Measurements from ENCODE around the gene NPHP4.
"Not testable (repeated sequence)": the region's sequence is repeated elsewhere in the genome, so short reads cannot be mapped to it uniquely, and the experiment has no call there.

The NPHP4 gene

DNA sequence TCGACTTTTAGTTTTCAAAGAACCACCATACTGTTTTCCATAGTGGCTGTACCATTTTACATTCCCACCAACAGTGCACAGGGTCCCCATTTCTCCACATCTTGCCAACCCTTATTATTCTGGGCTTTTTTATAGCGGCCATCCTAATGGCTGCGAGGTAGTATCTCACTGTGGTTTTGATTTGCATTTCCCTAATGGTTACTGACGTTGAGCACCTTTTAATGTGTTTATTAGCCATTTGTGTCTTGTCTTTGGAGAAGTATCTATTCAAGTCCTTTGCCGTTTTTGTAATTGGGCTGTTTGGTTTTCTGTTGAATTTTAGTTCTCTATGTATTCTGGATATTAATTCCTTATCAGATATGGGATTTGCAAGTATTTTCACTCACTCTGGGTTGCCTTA, 31.1 kb upstream of the NPHP4 start:
- no peak for DNase-seq (ENCODE audit: low spot score)

DNA sequence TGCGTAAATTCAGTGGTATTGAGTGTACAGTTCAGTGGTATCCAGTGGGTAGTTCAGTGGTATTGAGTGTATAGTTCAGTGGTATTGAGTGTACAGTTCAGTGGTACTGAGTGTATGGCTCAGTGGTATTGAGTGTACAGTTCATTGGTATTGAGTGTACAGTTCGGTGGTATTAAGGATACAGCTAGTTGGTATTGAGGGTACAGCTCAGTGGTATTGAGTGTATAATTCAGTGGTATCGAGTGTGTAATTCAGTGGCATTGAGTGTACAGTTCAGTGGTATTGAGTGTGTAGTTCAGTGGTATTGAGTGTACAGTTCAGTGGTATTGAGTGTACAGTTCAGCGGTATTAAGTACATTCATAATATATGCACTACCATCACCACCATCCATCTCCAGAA, 30.0 kb upstream of the NPHP4 start:
- no peak for DNase-seq (ENCODE audit: low spot score)

DNA sequence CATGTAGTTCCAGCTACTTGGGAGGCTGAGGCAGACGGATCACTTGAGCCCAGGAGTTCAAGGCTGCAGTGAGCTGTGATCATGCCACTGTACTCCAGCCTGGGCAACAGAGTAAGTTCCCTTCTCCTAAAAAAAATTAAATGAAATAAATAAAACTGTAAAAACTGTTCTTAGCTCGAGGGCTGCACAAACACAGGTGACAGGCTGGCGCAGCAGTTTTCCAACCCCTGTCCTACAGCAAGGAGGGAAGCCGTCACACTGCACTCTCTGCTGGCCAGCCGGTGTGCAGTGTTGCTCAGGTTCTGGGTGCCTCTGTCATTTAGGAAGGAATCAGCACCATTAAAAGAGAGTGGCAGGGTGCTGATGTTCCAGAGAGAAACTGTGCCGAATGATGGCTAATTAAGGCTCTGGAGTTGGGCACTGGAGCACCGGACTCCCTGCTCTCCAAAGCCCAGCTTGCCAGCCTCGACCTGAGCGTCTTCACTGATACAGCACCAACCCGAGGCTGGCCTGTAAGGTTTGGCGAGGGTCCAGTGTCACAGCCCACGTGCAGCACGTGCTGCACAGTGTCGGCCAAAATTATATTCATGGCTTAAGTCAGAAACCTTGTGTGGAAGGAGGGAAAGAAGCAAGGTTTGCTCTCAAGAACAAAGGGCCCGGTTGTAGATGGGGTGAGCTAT, 27.1 kb upstream of the NPHP4 start:
- no peak for DNase-seq (ENCODE audit: low spot score)

DNA sequence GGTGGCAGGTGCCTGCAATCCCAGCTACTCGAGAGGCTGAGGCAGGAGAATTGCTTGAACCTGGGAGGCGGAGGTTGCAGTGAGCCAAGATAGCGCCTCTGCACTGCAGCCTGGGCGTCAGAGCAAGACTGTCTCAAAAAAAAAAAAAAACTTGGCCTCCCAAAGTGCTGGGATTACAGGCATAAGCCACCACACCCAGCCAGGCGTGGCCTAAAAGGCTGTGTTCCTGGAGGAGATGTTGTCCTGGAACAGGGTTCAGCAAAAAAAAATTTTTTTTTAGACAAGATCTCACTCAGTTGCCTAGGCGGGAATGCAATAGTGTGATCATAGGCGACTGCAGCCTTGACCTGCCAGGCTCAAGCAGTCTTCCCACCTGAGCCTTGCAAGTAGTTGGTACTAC, 25.4 kb upstream of the NPHP4 start:
- DNase-seq (ENCODE audit: low spot score): not testable (repeated sequence)

DNA sequence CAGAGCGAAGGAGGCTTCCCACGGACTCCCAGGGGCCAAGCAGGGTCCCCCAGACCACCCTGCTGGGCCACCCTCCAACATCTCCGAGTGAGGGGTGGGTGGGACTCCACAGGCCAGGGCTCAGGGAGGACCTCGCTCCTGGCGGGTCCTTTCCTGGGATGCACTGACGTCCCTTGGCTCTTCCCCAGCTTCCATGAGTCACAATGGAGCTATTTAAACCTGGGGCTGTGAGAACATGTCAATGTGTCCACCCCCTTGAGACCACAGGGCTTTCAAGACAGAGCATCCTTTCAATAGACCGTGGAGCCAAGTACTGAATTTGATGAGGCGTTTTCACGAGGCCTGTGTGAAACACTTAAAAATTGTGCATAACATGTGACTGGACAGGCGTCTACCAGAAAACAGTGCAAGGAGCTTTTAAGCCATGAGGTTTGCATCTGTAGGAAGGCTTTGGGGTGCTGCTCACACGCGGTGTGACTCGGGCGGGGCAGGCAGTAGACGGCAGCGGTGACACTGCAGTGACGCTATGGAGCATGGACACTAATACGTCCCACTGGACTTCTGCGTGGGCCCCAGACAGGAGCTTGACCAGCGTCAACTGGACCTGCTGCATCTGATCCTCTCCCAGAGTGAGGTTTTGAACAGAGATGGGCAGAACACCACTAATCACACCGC, 24.1 kb upstream of the NPHP4 start:
- peak; percentile 99 for DNase-seq (ENCODE audit: low spot score)

DNA sequence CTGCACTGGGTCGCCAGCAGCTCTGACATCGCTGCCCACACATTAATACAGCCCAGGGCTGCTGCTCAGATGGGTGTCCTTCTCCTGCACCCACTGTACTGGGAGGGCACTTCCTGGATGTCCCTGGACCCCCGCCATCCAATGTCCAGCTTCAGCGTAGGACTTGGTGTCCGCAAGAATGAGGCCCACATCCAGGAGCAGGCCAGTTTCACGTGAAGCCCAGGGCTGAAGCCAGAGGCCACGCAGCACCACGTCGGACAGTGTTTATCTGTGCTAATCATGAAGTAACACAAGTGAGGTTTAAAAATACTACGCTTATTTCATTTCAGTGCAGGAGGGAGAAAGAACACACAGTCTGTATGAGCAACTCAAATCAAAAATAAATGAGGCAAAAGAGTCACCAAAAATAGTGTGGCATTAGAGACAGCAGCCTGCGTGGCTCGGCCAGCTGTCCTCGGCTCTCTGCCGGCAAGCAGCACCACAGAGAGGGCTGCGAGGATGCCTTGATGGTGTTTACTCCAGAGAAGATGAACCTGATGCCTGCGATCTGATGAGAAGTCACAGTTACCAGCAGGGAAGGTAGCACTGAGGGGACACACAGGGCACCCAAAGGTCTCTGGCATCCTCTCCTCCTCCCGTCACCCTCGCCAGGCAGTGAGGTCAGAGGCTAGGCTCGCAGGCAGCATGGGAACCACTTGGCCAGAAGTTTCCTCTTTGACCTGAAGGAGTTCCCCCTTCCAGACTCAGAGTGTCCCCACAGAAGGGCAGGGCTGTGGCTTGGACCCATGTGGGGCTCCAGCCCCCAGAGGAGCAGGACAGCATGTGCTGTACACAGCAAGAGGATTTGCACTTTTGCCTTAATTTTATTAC, 22.1 kb upstream of the NPHP4 start:
- DNase-seq (ENCODE audit: low spot score): no peak

DNA sequence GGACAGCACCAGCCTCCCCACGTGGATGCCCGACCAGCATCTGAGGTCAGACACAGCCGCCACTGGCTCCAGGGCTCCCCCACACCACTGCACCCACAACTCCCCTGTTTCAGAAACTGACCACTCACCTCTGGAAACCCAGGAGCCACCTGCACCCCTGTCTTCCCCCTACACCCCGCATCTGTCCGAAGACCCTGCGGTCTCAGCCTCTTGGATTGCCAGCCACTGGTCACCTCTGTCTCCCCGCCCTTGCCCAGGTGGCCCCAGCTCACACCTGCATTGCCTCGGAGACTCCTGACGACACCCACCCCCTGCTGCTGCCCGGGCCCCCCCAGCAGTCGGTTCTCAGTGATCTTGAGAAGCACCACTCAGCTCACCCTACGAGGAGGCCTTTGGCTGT, 21.3 kb upstream of the NPHP4 start:
- DNase-seq (ENCODE audit: low spot score): no peak

DNA sequence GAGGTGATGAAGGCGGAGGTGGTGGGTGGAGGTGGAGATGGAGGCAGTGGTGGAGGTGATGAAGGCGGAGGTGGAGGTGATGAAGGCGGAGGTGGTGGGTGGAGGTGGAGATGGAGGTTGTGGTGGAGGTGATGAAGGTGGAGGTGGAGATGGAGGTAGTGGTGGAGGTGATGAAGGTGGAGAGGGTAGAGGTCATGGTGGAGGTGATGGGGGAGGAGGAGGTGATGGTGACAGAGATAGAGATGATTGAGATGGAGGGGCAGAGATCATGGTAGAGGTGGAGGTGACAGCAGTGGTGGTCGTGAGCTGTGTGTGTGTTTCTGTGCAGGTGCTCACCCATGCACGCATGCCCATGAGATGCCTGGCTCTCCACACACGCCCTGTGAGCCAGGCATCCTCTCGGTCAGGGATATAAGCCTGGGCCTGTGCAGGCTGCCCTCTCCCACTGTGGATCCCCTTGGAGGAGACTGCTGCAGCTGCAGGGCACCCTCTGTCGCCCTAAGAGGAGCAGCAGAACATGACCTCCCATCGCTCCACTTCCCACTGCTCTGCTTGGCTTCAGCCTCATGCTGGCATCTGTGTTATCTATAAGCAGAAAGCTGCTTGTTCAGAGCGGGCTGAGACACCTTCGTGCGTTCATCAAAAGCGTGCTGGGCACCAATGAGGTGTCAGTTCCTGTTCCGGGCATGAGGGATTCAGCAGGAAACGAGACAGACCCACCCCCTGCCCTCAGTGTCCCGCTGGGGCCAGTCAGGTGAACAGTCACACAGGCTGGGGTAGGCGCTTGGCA, 20.5 kb upstream of the NPHP4 start:
- no peak for DNase-seq (ENCODE audit: low spot score)

DNA sequence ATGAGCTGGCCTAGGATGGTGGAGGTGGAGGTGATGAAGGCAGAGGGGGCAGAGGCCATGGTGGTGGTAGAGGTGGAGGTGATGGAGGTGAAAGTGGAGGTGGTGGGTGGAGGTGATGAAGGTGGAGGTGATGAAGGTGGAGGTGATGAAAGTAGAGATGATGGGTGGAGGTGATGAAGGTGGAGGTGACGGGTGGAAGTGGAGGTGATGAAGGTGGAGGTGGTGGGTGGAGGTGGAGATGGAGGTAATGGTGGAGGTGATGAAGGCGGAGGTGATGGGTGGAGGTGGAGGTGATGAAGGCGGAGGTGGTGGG, 19.7 kb upstream of the NPHP4 start:
- DNase-seq (ENCODE audit: low spot score): no peak

DNA sequence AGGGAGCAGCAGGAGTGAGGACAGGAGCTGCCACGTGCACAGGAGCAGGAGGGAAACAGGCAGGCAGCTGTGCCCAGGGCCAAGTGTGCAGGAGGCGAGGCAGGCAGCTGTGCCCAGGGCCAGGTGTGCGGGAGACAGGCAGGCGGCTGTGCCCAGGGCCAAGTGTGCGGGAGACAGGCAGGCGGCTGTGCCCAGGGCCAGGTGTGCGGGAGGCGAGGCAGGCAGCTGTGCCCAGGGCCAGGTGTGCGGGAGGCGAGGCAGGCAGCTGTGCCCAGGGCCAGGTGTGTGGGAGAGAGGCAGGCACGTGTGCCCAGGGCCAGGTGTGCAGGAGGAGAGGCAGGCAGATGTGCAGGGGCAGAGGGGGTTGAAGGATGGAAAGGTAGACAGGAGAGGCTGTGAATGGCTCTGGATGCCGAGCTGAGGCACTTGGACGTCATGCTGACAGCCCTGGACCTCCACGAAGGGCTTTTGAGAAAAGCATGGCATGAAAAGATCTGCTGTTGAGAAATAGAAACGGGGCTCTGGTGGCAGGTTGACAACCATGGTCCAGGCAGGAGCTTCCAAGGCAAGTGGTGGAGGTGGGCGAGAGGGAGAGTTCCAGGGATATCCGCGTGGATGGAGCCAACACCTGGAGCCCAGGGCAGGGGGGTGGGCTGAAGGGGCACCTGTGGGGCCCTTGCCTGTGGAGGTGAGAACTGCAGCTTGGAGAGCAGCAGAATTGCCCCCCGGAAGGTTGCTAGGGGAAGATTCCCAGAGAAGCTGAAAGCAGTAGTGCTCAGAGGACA, 19.1 kb upstream of the NPHP4 start:
- DNase-seq (ENCODE audit: low spot score): no peak

DNA sequence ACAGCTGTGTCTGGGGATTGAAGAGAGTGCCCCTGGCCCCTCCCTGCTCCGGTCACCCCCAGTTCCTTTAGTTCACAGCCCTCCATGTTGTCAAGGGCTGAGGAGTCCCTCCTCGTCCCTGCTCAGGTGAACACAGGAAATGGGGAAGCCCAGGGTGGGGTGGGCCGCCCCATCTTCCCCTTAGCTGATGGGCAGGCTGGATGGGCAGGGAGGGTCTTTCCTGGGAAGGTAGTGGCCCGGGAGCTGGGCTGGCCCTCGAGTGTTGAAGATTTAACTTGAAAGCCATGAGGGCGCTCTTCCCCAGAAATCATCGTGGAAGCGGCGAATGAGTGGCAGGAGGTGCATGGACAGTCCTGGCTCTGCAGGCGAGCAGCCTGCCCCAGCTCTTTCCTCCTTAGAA, 18.3 kb upstream of the NPHP4 start:
- no peak for DNase-seq (ENCODE audit: low spot score)

DNA sequence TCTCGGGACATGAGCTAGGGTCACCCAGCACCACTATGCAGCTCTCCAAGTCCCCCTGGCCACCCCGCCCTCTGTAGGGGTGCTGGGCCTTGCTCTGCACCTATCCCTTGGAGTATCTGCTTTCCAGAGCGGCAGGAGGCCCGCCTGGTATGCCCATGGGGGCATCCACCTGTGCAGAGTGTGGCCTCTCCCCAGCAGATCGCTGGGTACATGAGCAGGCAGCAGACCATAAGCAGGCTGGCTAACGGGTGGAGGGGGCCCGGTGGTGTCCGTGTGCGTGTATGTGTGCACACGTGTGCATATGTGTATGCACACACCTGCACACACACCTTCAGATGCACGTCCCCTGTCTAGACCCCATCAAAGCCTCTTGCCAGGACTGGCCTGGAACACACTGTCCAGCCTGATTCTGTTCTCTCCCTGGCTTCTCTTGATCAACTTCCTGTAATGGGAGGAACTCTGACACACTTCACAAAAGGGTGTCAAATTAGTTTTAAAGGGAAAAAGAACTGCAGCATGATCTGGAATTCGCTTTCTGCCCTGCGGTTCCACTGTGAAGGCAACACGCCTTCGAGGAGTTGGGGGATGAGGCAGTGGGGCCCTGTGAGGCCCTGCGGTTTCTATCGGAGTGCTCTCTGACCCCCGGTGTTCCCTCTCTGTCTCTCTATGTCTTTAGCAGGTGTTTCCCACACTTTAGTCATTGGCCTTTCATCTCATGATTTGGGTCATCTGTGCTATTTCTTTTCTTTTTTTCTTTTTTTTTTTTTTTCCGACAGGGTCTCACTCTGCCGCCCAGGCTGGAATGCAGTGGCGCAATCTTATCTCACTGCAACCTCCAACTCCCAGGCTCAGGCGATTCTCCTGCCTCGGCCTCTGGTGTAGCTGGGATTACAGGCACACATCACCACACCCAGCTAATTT, 17.2 kb upstream of the NPHP4 start:
- DNase-seq (ENCODE audit: low spot score): no peak

DNA sequence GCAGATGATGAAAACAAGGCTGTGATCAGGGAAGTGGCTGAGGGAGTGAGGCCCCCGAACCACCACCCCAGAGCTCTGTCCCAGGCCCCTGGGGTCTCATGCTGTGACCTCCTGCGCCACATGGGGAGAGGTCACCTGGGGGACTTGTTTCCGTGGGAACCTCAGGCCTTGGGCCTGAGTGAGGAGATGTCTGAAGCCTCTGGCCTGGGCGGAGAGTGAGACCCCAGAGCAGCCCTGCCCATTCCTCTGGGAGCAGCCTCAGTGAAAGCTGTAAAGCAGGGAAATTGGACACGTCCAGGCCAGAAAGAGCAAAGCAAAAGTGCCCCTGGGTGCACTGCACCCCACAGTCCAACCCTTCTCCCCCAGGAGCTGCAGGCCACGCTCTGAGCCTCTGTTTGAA, 16.5 kb upstream of the NPHP4 start:
- DNase-seq (ENCODE audit: low spot score): no peak

DNA sequence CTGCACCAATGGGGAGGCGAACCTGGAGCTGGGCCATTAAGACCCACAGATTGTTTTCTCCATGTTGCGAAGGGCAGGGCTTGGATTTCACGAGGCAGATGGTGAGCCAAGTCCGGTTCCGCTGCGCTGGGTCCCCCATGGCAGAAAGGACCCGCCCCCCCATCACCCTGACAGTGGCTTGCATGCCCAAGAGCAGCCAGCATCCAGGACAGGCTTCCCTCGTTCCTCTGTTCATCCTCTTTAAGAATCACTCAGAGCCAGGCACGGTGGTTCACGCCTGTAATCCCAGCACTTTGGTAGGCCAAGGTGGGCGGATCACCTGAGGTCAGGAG, 15.8 kb upstream of the NPHP4 start:
- no peak for DNase-seq (ENCODE audit: low spot score)

DNA sequence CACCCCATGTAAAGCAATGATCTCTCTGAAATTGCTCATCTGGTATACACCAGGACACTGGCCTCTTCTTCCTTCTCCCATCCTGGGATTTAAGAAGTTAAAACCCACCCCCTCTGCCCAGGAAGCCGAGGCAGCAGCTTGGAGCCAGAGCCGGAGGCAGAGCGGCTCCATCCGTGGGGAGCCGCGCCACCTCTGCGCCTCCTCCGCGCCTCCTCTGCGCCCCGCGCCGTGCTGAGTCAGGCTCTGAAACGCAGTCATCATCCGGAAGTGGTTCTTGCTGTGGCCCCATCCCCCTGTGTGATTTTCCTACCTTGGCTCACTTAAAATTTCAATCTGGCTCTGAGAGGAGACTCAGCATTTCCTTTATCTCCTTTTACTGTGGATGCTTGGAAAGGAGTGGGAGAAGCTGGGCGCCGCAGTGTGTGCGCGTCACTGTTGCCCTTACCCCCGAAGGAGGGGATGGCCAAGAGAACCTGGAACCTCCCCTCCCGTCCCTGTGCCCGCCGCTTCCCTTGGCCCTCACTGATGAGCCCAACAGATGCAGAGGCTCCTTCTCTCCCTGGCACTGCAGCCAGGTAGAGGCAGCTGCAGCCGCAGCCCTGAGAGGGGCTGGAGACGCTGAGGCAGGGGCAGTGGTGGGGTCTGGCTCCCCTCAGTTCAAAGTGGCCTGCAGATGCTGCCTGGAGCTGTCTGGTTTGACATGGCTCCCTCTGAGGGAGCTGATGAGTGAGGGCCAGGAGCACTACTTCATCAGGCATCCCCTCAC, 15.3 kb upstream of the NPHP4 start:
- no peak for DNase-seq (ENCODE audit: low spot score)

DNA sequence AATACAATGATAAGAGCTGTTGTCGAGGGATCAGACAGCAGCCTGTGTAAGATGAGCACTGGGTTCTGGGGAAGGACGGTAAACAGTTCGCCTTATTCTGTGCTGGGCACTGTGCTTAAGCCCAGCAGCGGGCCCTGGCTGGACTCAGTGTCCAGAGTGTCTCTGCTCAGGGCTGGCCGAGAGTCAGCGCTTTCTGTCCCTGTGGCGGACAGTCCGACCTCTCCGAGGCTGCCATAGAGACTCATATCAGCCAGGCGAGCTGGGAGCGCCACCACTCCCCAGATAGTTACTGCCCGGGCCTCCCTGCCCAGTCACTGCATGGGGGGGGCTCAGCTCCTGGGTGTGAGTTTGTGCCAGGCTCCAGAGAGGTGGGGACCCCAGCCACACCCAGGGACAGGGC, 14.7 kb upstream of the NPHP4 start:
- DNase-seq (ENCODE audit: low spot score): no peak

DNA sequence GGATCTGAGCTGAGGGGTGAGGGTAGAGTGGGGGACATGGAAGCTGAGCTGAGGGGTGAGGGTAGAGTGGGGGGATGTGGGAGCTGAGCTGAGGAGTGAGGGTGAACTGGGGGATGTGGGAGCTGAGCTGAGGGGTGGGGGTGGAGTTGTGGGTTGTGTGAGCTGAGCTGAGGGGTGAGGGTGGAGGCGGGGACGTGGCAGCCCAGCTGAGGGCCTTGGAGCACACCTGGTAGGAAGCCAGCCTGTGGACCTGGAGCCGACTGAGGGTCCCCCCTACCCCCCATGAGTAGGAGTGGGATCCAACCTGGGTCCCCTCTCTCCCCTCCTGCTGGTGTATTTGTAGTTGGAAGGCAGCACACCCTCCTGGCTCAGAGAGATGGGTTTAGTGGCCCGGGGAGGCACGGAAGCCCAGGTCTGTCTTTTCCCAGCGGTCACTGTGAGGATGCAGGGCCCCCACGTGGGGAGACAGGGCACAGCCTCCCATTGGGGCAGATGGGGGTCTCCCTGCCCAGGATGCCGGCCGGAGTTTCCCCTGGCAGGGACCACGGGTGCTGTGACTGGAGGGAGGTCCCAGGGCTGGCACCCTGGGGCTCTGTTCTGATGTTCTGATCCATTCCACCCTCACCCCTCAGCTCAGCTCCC, 13.2 kb upstream of the NPHP4 start:
- no peak for DNase-seq (ENCODE audit: low spot score)

DNA sequence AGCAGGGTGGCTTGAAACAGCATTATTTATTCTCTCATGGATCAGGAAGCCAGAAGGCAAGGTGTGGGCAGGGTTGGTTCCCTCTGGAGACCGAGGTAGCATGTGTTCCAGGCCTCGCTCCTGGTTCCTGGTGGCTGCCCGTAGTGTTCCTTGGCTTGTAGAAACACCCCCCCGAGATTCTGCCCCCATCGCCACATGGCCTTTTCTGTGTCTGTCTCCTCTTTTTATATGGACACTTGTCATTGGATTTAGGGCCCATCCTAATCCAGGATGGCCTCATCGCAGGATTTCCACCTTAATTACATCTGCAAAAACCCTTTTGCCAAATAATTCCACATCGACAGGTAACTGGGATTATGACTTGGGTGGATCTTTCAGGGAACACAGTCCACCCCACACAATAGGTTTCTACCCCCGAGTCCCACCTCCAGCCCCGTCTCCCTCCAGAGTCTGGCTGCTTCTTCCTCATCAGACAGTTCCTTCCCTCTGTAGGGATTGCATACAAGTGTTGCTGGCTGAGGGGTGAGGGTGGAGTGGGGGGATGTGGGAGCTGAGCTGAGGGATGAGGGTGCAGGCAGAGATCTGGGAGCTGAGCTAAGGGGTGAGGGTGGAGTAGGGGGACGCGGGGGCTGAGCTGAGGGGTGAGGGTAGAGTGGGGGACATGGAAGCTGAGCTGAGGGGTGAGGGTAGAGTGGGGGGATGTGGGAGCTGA, 12.3 kb upstream of the NPHP4 start:
- no peak for DNase-seq (ENCODE audit: low spot score)

All from COLO829 (cell line).